Neural cell (in vitro differentiated cells): Measurements from ENCODE around the gene KRTAP10-2. TPM values are rescaled to one million over a fixed set of nuclear protein-coding genes. Genes with fewer than 3 reads are reported as not detected.

Source experiments
- H2AFZ ChIP-seq: fragments of 200-600, 300-800 bp; sonication (generic), shearing (Covaris generic); 2 replicates; pipeline ENCODE4 v1.6.0; 2014; ENCODE audit warnings: low read depth, mild to moderate bottlenecking, antibody characterized with exemption, low read length, moderate library complexity
- H3F3A ChIP-seq: fragments of 200-600 bp; shearing (Covaris generic); 2 replicates; pipeline ENCODE4 v1.6.1; 2016; ENCODE audit warnings: mild to moderate bottlenecking, moderate library complexity, mixed read lengths, antibody characterized with exemption, low read length; ENCODE audit not compliant: insufficient read depth, poor library complexity, severe bottlenecking
- H3K27ac ChIP-seq: fragments of 200-600, 300-800 bp; sonication (generic), shearing (Covaris generic); 2 replicates; pipeline ENCODE4 v1.5.1; 2014; ENCODE audit warnings: mild to moderate bottlenecking, low read length, moderate library complexity
- H3K27me3 ChIP-seq: fragments of 300-800, 200-600 bp; sonication (generic), shearing (Covaris generic); 2 replicates; pipeline ENCODE4 v1.6.0; 2014; ENCODE audit warnings: mild to moderate bottlenecking, low read depth, low read length, moderate library complexity; ENCODE audit not compliant: insufficient read depth
- H3K36me3 ChIP-seq: fragments of 300-800, 200-600 bp; sonication (generic), shearing (Covaris generic); 2 replicates; pipeline ENCODE4 v1.5.1; 2014; ENCODE audit warnings: mild to moderate bottlenecking, antibody characterized with exemption, low read length, moderate library complexity; ENCODE audit not compliant: insufficient read depth
- H3K4me2 ChIP-seq: fragments of 300-800, 200-600 bp; sonication (generic), shearing (Covaris generic); 2 replicates; pipeline ENCODE4 v1.6.0; 2014; ENCODE audit warnings: mild to moderate bottlenecking, low read length
- H3K4me3 ChIP-seq: fragments of 300-800, 200-600 bp; sonication (generic), shearing (Covaris generic); 2 replicates; pipeline ENCODE4 v1.5.1; 2014; ENCODE audit warnings: mild to moderate bottlenecking, low read length, moderate library complexity
- H3K79me2 ChIP-seq: fragments of 200-600 bp; shearing (Covaris generic); replicated peaks from 2 replicates; pipeline ENCODE4 v1.6.0; 2014; ENCODE audit warnings: mild to moderate bottlenecking, low read length, moderate library complexity; ENCODE audit not compliant: insufficient read depth
- H3K9ac ChIP-seq: fragments of 300-800, 200-600 bp; sonication (generic), shearing (Covaris generic); 2 replicates; pipeline ENCODE4 v1.6.1; 2016; ENCODE audit warnings: mild to moderate bottlenecking, low read length, mixed read lengths
- H3K9me2 ChIP-seq: fragments of 200-600 bp; shearing (Covaris generic); 2 replicates; pipeline ENCODE4 v1.6.1; 2016; ENCODE audit warnings: mild to moderate bottlenecking, low read length, mixed read lengths; ENCODE audit not compliant: insufficient read depth
- H3K9me3 ChIP-seq: fragments of 200-600, 300-800 bp; sonication (generic), shearing (Covaris generic); 2 replicates; pipeline ENCODE4 v1.6.1; 2016; ENCODE audit warnings: mild to moderate bottlenecking, mixed run types, low read length, moderate library complexity, mixed read lengths
- H4K20me1 ChIP-seq: fragments of 200-600 bp; shearing (Covaris generic); 2 replicates; pipeline ENCODE4 v1.6.1; 2016; ENCODE audit warnings: mild to moderate bottlenecking, mixed run types; ENCODE audit not compliant: insufficient read depth
- CTCF ChIP-seq: fragments of 450-650 bp; IDR thresholded peaks from 2 replicates; pipeline ENCODE4 v1.5.1; 2014; ENCODE audit warnings: antibody characterized with exemption, mild to moderate bottlenecking, moderate library complexity; ENCODE audit not compliant: poor library complexity, severe bottlenecking
- EP300 ChIP-seq: fragments of 450-650 bp; conservative IDR thresholded peaks from 2 replicates; pipeline ENCODE4 v1.6.1; 2014; ENCODE audit warnings: antibody characterized with exemption, mild to moderate bottlenecking, moderate library complexity; ENCODE audit not compliant: poor library complexity, severe bottlenecking
- EZH2 ChIP-seq: fragments of 200-600, 300-800 bp; shearing (Covaris generic), sonication (generic); IDR thresholded peaks from 2 replicates; pipeline ENCODE4 v1.6.1; 2014; ENCODE audit warnings: antibody characterized with exemption, low read length, borderline replicate concordance, mild to moderate bottlenecking; ENCODE audit not compliant: insufficient read depth, poor library complexity, severe bottlenecking
- MXI1 ChIP-seq: fragments of 450-650 bp; conservative IDR thresholded peaks from 2 replicates; pipeline ENCODE4 v1.6.1; 2014; ENCODE audit warnings: antibody characterized with exemption, mild to moderate bottlenecking; ENCODE audit not compliant: poor library complexity, severe bottlenecking
- POLR2AphosphoS5 ChIP-seq: IDR thresholded peaks from 2 replicates; pipeline ENCODE4 v1.6.1; 2012
- RAD21 ChIP-seq: fragments of 450-650 bp; conservative IDR thresholded peaks from 2 replicates; pipeline ENCODE4 v1.6.1; 2014; ENCODE audit warnings: antibody characterized with exemption, mild to moderate bottlenecking, moderate library complexity
- REST ChIP-seq: IDR thresholded peaks from 2 replicates; pipeline ENCODE4 v1.6.1; 2012; ENCODE audit warnings: borderline replicate concordance
- SMC3 ChIP-seq: fragments of 450-650 bp; conservative IDR thresholded peaks from 2 replicates; pipeline ENCODE4 v1.6.1; 2014; ENCODE audit warnings: antibody characterized with exemption, mild to moderate bottlenecking, moderate library complexity; ENCODE audit not compliant: poor library complexity
- TAF1 ChIP-seq: IDR thresholded peaks from 2 replicates; pipeline ENCODE4 v1.6.1; 2012; ENCODE audit warnings: low read depth
- polyA plus RNA-seq: library from polyadenylated mRNA; depleted of rRNA; stranded (reverse); fragments of >200 nt; gene quantifications from 2 replicates; pipeline ENCODE4 v1.2.3, GENCODE V29; 2014

KRTAP10-2 gene
- polyA plus RNA-seq, 1 donor from 2014 or later: not detected

- Histone ChIP-seq H3K4me3 (no peak within 1 kb of the TSS), H3K27me3 (no peaks in the 10 kb centered on the region), H3K79me2 (no peaks in the 10 kb centered on the region), H3K9me3 (no peaks in the 10 kb centered on the region), H3K4me2 (no peak within 1 kb of the TSS), H3K9ac (no peak within 1 kb of the TSS), H4K20me1 (no peaks in the 10 kb centered on the region), H3K27ac (no peak within 1 kb of the TSS), H3F3A (no peaks in the 10 kb centered on the region), H3K36me3 (no peaks in the 10 kb centered on the region), H3K9me2 (no peaks in the 10 kb centered on the region), H2AFZ (no peak within 1 kb of the TSS)
- no peak for TF ChIP-seq EP300
- TF ChIP-seq SMC3: no peak
- no peak for TF ChIP-seq REST
- TF ChIP-seq MXI1: no peak
- no peak for TF ChIP-seq CTCF
- TF ChIP-seq EZH2: no peak
- no peak for TF ChIP-seq POLR2AphosphoS5
- TF ChIP-seq RAD21: no peak
- no peak for TF ChIP-seq TAF1
Measured at GRCh38 chr21:44539991-44540666, 11.2 kb downstream of the KRTAP10-2 start, which contains the start of gene KRTAP10-1. Gene KRTAP10-1 (minus strand): TSS chr21:44540195. CDS start chr21:44540150, 45 bp downstream.

- H4K20me1 ChIP-seq: no peaks in the 10 kb centered on the region
- no peaks in the 10 kb centered on the region for H3K36me3 ChIP-seq
- TF ChIP-seq CTCF (no peak), REST (no peak), EP300 (no peak), MXI1 (no peak), EZH2 (no peak), RAD21 (no peak), TAF1 (no peak), POLR2AphosphoS5 (no peak), SMC3 (no peak)
- no peaks in the 10 kb centered on the region for H3K9me3 ChIP-seq
- no peaks in the 10 kb centered on the region for H3K9me2 ChIP-seq
- no peaks in the 10 kb centered on the region for H3K27me3 ChIP-seq
- H3K79me2 ChIP-seq: no peaks in the 10 kb centered on the region
- no peak overlapping the region for H3K4me2 ChIP-seq
- no peak overlapping the region for H2AFZ ChIP-seq
- H3F3A ChIP-seq: no peaks in the 10 kb centered on the region
- H3K9ac ChIP-seq: no peak overlapping the region
- H3K4me3 ChIP-seq: no peak overlapping the region
- no peak overlapping the region for H3K27ac ChIP-seq
Measured at GRCh38 chr21:44539046-44539445, 12.3 kb downstream of the KRTAP10-2 start.
